BE2C (cell line): ENCODE results near the gene TMEM82.

Experiments
- DNase-seq: peaks from one replicate; pipeline ENCODE4 v3.0.0-alpha.2; 2020
- H3K27me3 ChIP-seq: fragments of 250-450 bp; sonication (Bioruptor Pico); 2 replicates; pipeline ENCODE4 v1.5.1; 2020; ENCODE audit warnings: mild to moderate bottlenecking
- H3K36me3 ChIP-seq: fragments of 250-450 bp; sonication (Bioruptor Pico); 2 replicates; pipeline ENCODE4 v1.5.1; 2020; ENCODE audit warnings: mild to moderate bottlenecking
- H3K4me1 ChIP-seq: fragments of 250-450 bp; sonication (Bioruptor Pico); 2 replicates; pipeline ENCODE4 v1.5.1; 2020
- H3K4me3 ChIP-seq: 2 replicates; pipeline ENCODE4 v1.5.1; 2011; ENCODE audit warnings: low read depth, low read length
- H3K9me3 ChIP-seq: fragments of 250-450 bp; sonication (Bioruptor Pico); 2 replicates; pipeline ENCODE4 v1.5.1; 2020
- TF ChIP-seq, protein P1 (sequence below): IDR thresholded peaks from 2 replicates; pipeline ENCODE4 v1.5.1; 2012; ENCODE audit warnings: mild to moderate bottlenecking, low read depth, low read length

TMEM82 gene

GRCh38 chr1:15786581-15786980 lies 44.3 kb downstream of the TMEM82 start:
- TF ChIP-seq, protein P1, sequence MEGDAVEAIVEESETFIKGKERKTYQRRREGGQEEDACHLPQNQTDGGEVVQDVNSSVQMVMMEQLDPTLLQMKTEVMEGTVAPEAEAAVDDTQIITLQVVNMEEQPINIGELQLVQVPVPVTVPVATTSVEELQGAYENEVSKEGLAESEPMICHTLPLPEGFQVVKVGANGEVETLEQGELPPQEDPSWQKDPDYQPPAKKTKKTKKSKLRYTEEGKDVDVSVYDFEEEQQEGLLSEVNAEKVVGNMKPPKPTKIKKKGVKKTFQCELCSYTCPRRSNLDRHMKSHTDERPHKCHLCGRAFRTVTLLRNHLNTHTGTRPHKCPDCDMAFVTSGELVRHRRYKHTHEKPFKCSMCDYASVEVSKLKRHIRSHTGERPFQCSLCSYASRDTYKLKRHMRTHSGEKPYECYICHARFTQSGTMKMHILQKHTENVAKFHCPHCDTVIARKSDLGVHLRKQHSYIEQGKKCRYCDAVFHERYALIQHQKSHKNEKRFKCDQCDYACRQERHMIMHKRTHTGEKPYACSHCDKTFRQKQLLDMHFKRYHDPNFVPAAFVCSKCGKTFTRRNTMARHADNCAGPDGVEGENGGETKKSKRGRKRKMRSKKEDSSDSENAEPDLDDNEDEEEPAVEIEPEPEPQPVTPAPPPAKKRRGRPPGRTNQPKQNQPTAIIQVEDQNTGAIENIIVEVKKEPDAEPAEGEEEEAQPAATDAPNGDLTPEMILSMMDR: no peak
- Histone ChIP-seq H3K4me1 (no peaks in the 10 kb centered on the region), H3K27me3 (no peaks in the 10 kb centered on the region), H3K36me3 (no peaks in the 10 kb centered on the region), H3K4me3 (no peak overlapping the region), H3K9me3 (no peaks in the 10 kb centered on the region)
- DNase-seq: no peak

GRCh38 chr1:15788624-15789301 lies 46.5 kb downstream of the TMEM82 start:
- no peaks in the 10 kb centered on the region for H3K4me1 ChIP-seq
- H3K27me3 ChIP-seq: no peaks in the 10 kb centered on the region
- H3K36me3 ChIP-seq: no peaks in the 10 kb centered on the region
- no peak for DNase-seq
- no peaks in the 10 kb centered on the region for H3K9me3 ChIP-seq
- TF ChIP-seq, protein P1: no peak
- no peak overlapping the region for H3K4me3 ChIP-seq

DNA sequence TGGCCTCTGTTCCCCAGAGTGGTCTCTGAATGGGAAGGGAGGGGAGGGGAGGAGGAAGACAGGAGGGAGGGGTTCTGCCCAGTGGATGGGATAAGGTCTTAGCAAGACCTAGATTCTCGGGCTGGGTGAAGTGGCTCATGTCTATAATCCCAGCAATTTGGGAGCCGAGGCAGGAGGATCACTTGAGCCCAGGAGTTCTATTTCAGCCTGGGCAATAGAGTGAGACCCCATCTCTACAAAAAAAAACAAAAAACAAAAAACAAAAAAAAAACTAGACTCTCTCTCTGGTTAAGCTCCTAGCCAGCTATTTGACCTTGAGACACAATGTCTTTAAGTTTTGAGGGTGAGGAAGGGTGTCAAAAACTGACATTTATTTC lies 53.8 kb downstream of the TMEM82 start:
- peaks cover 6% of the 10 kb centered on the region for H3K4me1 ChIP-seq
- no peak for DNase-seq
- H3K9me3 ChIP-seq: no peaks in the 10 kb centered on the region
- H3K4me3 ChIP-seq: no peak overlapping the region
- no peaks in the 10 kb centered on the region for H3K27me3 ChIP-seq
- TF ChIP-seq, protein P1: no peak
- H3K36me3 ChIP-seq: no peaks in the 10 kb centered on the region
